K562 (cell line): ENCODE measurements around the gene CTBP2. TPM values are rescaled to one million over a fixed set of nuclear protein-coding genes. Genes with fewer than 3 reads are reported as not detected.

Source experiments
- ATAC-seq: fragments of 200-7000 bp; cut with Tn5 transposase; 3 replicates; pipeline ENCODE4 v1.9.1; 2020; ENCODE audit warnings: moderate library complexity
- BruUV-seq: library from RNA; stranded (reverse); fragments of 400-500 nt; replicated peaks from 2 replicates; lab custom pipeline; 2021; lab: Mats Ljungman, UMichigan
- CTCF ChIA-PET: fragments of 300-600 bp; formaldehyde crosslinking; extraction: SDS; loops from one replicate; lab custom pipeline; 2021; ENCODE audit warnings: low intra/inter-chr PET ratio; lab: Yijun Ruan, JAX
- POLR2A ChIA-PET: fragments of 300-600, 350-650 bp; sonication (Branson Sonifier 250); formaldehyde crosslinking; extraction: SDS; loops from one replicate; lab custom pipeline; 2021; ENCODE audit warnings: antibody characterized with exemption, inconsistent platforms; lab: Yijun Ruan, JAX
- DNase-seq, 4 experiments: peaks; one replicate each; pipeline versions ENCODE4 v3.0.0 to v3.0.0-alpha.2; 2011 to 2018; ENCODE audit warnings: low spot score in 3 of 4, mixed read lengths in 3 of 4; ENCODE audit errors: extremely low read depth in 1 of 4
- FAIRE-seq: peaks from 2 replicates; lab custom pipeline; 2011; peaks lifted over from hg19 to GRCh38; lab: Jason Lieb, UNC
- H2AFZ ChIP-seq: 2 replicates; pipeline ENCODE4 v1.6.0; 2011; ENCODE audit warnings: low read depth, low read length, control low read depth, inconsistent platforms
- H3K27ac ChIP-seq: fragments of 200-600 bp; 3 replicates; pipeline ENCODE4 v1.8.0; 2011; ENCODE audit warnings: low read depth, mild to moderate bottlenecking, control low read depth, inconsistent platforms, low read length, moderate library complexity, mixed read lengths; ENCODE audit errors: extremely low read depth
- H3K27me3 ChIP-seq, 2 experiments: fragments of 300-600 bp in 1 of 2; 2 replicates in 1 of 2; 3 replicates in 1 of 2; pipeline versions ENCODE4 v1.6.0 to v1.8.0; 2011; ENCODE audit warnings: inconsistent platforms in 2 of 2, low read length in 2 of 2, mild to moderate bottlenecking in 1 of 2, mixed read lengths in 1 of 2, moderate library complexity in 1 of 2; ENCODE audit not compliant: control insufficient read depth in 2 of 2, insufficient read depth in 2 of 2
- H3K36me3 ChIP-seq: fragments of 300-600 bp; 3 replicates; pipeline ENCODE4 v1.8.0; 2011; ENCODE audit warnings: mild to moderate bottlenecking, low read length, inconsistent platforms; ENCODE audit not compliant: control insufficient read depth, insufficient read depth
- H3K4me1 ChIP-seq, 2 experiments: fragments of 200-600 bp in 1 of 2; replicated peaks in 1 of 2; 2 replicates in 1 of 2; 3 replicates in 1 of 2; pipeline versions ENCODE4 v1.5.1 to v1.8.0; 2011; ENCODE audit warnings: inconsistent platforms in 2 of 2, low read length in 2 of 2, mild to moderate bottlenecking in 1 of 2, mixed read lengths in 1 of 2, moderate library complexity in 1 of 2; ENCODE audit not compliant: control insufficient read depth in 2 of 2, insufficient read depth in 2 of 2
- H3K4me2 ChIP-seq: 2 replicates; pipeline ENCODE4 v1.6.1; 2011; ENCODE audit warnings: low read length, control low read depth, inconsistent platforms, mixed read lengths; ENCODE audit not compliant: insufficient read depth
- H3K4me3 ChIP-seq: fragments of 200-600 bp; sonication (generic), shearing (Covaris generic); 2 replicates; pipeline ENCODE4 v1.5.1; 2016; ENCODE audit warnings: control low read depth, inconsistent platforms
- H3K79me2 ChIP-seq: fragments of 200-600 bp; 3 replicates; pipeline ENCODE4 v1.8.0; 2011; ENCODE audit warnings: low read length, inconsistent platforms; ENCODE audit not compliant: control insufficient read depth, insufficient read depth
- H3K9ac ChIP-seq, 2 experiments: 2 replicates each; pipeline versions ENCODE4 v1.6.0 to v1.6.1; 2011; ENCODE audit warnings: low read depth in 2 of 2, low read length in 2 of 2, control low read depth in 1 of 2, inconsistent platforms in 1 of 2, mild to moderate bottlenecking in 1 of 2, mixed read lengths in 1 of 2; ENCODE audit not compliant: insufficient read depth in 1 of 2
- H3K9me1 ChIP-seq: one replicate; pipeline ENCODE4 v1.6.0; 2011; ENCODE audit warnings: inconsistent platforms, mild to moderate bottlenecking, low read length, moderate library complexity; ENCODE audit not compliant: control insufficient read depth, insufficient read depth
- H3K9me3 ChIP-seq: replicated peaks from 2 replicates; pipeline ENCODE4 v1.5.1; 2011; ENCODE audit warnings: low read depth, low read length, inconsistent platforms; ENCODE audit not compliant: control insufficient read depth, insufficient read depth
- H4K20me1 ChIP-seq: replicated peaks from 2 replicates; pipeline ENCODE4 v1.6.1; 2011; ENCODE audit warnings: low read length, inconsistent platforms, mixed read lengths; ENCODE audit not compliant: control insufficient read depth, insufficient read depth
- BMI1 ChIP-seq: fragments of 150-350 bp; IDR thresholded peaks from 2 replicates; pipeline ENCODE4 v1.6.1; 2014; ENCODE audit warnings: low read length
- C11orf30 ChIP-seq: fragments of 450-650 bp; IDR thresholded peaks from 2 replicates; pipeline ENCODE4 v1.6.1; 2016; ENCODE audit warnings: low read depth, mild to moderate bottlenecking
- GTF2A2 ChIP-seq: IDR thresholded peaks from 2 replicates; pipeline ENCODE4 v1.6.1; 2016; ENCODE audit warnings: mild to moderate bottlenecking, missing genetic modification characterization, missing compliant biosample characterization
- HDAC1 ChIP-seq, 2 experiments: fragments of 450-650 bp; IDR thresholded peaks; 2 replicates each; pipeline ENCODE4 v1.6.1; 2016 to 2017; ENCODE audit warnings: inconsistent platforms in 1 of 2, mild to moderate bottlenecking in 1 of 2, moderate library complexity in 1 of 2
- HMG20B ChIP-seq: fragments of 250-450 bp; sonication (Bioruptor Pico); IDR thresholded peaks from 2 replicates; pipeline ENCODE4 v1.5.0; 2021; ENCODE audit warnings: mild to moderate bottlenecking
- KLF6 ChIP-seq: fragments of 250-450 bp; sonication (Bioruptor Pico); IDR thresholded peaks from 2 replicates; pipeline ENCODE4 v1.4.0; 2020; ENCODE audit warnings: mild to moderate bottlenecking, moderate library complexity, borderline replicate concordance
- TCF7L2 ChIP-seq: fragments of 150-350 bp; IDR thresholded peaks from 2 replicates; pipeline ENCODE4 v1.6.1; 2016; ENCODE audit warnings: low read depth, mild to moderate bottlenecking, low read length, moderate library complexity
- ZFP36 ChIP-seq: fragments of 150-350 bp; IDR thresholded peaks from 2 replicates; pipeline ENCODE4 v1.6.1; 2018; ENCODE audit warnings: low read length, low read depth; ENCODE audit not compliant: partially characterized antibody
- ZNF146 ChIP-seq: IDR thresholded peaks from one replicate; pipeline ENCODE4 v1.6.1; 2018; ENCODE audit warnings: missing compliant biosample characterization; ENCODE audit not compliant: unreplicated experiment
- ZNF436 ChIP-seq: fragments of 250-450, 450-650 bp; sonication (Bioruptor Pico); formaldehyde crosslinking; IDR thresholded peaks from 2 replicates; pipeline ENCODE4 v1.7.0; 2020; ENCODE audit warnings: mild to moderate bottlenecking
- ZNF75A ChIP-seq: fragments of 450-650 bp; formaldehyde crosslinking; IDR thresholded peaks from 2 replicates; pipeline ENCODE4 v1.4.0; 2020; ENCODE audit warnings: mild to moderate bottlenecking
- ZZZ3 ChIP-seq: fragments of 450-650 bp; IDR thresholded peaks from 2 replicates; pipeline ENCODE4 v1.6.1; 2016; ENCODE audit warnings: antibody characterized with exemption, mild to moderate bottlenecking, moderate library complexity
- WGBS: fragments of 100-300 bp; shearing (Covaris generic); methylation state at CpG from one replicate; pipeline ENCODE4 v1.1.6; 2016; ENCODE audit warnings: low coverage, mixed read lengths; ENCODE audit not compliant: insufficient coverage; ENCODE audit errors: missing lambda C conversion rate; 5-methylcytosine and 5-hydroxymethylcytosine counted together
- in situ Hi-C: fragments of 300-500 bp; cut with MboI; formaldehyde crosslinking; loops from 4 replicates; pipeline ENCODE4 v1.15.0; 2018; ENCODE audit warnings: inconsistent platforms, mixed read lengths
- intact Hi-C: fragments of 100-400 bp; cut with micrococcal nuclease; formaldehyde crosslinking; loops from 2 replicates; pipeline ENCODE4 v1.14.2; 2022
- polyA plus RNA-seq, 8 experiments: library from polyadenylated mRNA; depleted of rRNA in 4 of 8; stranded (reverse) in 5 of 8; unstranded in 3 of 8; fragments of >200 nt; fragmentation: Nextera tagmentation in 2 of 8; fragmentation: Illumina TruSeq in 1 of 8; extraction: Ambion mirVana in 2 of 8; extraction: Trizol in 1 of 8; gene quantifications; 2 replicates each; pipeline versions ENCODE4 v1.2.1 to v1.2.3, GENCODE V29; 2011 to 2014; ENCODE audit warnings: inconsistent platforms in 1 of 8, missing spikeins in 1 of 8
- total RNA-seq, 7 experiments: library from RNA; depleted of rRNA in 6 of 7; stranded (reverse); fragments of >200 nt in 6 of 7; fragmentation: Illumina TruSeq in 2 of 7; extraction: Trizol in 2 of 7; gene quantifications; 2 replicates each; pipeline versions ENCODE4 v1.2.1 to v1.2.3, GENCODE V29; 2011 to 2021; ENCODE audit warnings: low replicate concordance in 1 of 7
- TF ChIP-seq, protein P1 (sequence below): sonication (generic); formaldehyde crosslinking; IDR thresholded peaks from 2 replicates; pipeline ENCODE4 v1.4.0; 2020; ENCODE audit warnings: mild to moderate bottlenecking, missing genetic modification reagents

The CTBP2 gene
- total and polyA plus RNA-seq, 9 of the 15 experiments (the other 6 are each of a cell fraction or from before 2014, with no cell fraction given): 1.3 to 8.8 (median 5.1) TPM

DNA sequence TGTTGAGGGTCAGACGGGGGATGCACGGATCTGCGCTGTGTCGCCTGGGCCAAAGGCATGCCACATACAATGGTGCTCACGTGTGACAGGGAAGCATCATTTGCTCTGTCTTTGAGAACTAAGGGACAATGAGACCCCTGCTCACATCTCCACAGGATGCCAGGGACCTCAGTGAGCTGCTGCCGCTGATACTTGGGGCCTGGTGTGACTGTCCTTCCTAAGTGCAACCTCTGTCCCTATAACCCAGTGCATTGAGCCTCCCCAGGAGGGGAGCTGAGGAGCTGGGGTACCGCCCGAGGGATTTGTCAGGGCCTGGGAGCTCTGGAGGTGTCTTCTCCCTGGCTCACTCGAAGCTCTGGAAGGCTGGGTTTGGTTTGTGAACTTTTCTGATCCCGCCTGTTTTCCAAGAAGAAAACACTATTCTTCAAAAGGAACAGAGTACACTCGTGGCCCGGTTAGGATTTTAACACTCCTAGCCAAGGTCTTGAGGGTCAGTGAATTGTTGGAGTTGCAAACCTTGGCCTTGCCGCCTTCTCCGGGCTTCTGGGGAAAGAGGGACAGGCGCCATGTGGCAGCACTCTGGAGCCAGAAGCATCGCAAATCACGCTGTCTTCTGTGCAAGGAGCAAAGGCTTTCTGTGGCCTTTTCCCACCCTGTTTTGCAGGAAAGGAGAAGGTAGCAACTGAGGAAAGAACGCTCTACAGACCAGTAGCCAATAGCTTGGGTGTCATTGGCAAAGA, 26.2 kb upstream of the CTBP2 start:
- no peak for FAIRE-seq
- in situ Hi-C loops: no loop called here
- H3K9me3 ChIP-seq: no peaks in the 10 kb centered on the region
- H3K9ac ChIP-seq: no peak overlapping the region
- no peaks in the 10 kb centered on the region for H3K79me2 ChIP-seq
- no peak for DNase-seq
- no peaks in the 10 kb centered on the region for H3K9me1 ChIP-seq
- no peaks in the 10 kb centered on the region for H3K36me3 ChIP-seq
- ChIA-PET POLR2A (interaction anchor here (0.7 to 0.8 kb wide), 2 partner anchors 31 to 132 kb away, joined by 3 to 4 read pairs; no protein-coding TSS in a partner anchor), CTCF (no interaction called here)
- H2AFZ ChIP-seq: no peak overlapping the region
- no peak overlapping the region for H3K27ac ChIP-seq
- no peak for ATAC-seq
- intact Hi-C loops: no loop called here
- no peak overlapping the region for H3K4me2 ChIP-seq
- BruUV-seq: no TSS peak
- H3K4me1 ChIP-seq: no peaks in the 10 kb centered on the region
- H3K27me3 ChIP-seq: peaks cover 2 to 49% of the 10 kb centered on the region in 2 experiments; a peak in 4 of 5 replicates
- under 1% methylated on average over 16 of the region's 18 CpGs for WGBS
- TF ChIP-seq C11orf30 (no peak), TCF7L2 (no peak), KLF6 (CRISPR knock-in tag) (no peak), ZNF75A (CRISPR knock-in tag) (no peak), GTF2A2 (no peak), ZFP36 (no peak), ZNF146 (CRISPR knock-in tag) (no peak), HDAC1 (IDR thresholded peaks at IDR 0.05) (no peak), BMI1 (no peak), ZNF436 (CRISPR knock-in tag) (no peak), HMG20B (no peak), ZZZ3 (no peak)
- TF ChIP-seq, protein P1, sequence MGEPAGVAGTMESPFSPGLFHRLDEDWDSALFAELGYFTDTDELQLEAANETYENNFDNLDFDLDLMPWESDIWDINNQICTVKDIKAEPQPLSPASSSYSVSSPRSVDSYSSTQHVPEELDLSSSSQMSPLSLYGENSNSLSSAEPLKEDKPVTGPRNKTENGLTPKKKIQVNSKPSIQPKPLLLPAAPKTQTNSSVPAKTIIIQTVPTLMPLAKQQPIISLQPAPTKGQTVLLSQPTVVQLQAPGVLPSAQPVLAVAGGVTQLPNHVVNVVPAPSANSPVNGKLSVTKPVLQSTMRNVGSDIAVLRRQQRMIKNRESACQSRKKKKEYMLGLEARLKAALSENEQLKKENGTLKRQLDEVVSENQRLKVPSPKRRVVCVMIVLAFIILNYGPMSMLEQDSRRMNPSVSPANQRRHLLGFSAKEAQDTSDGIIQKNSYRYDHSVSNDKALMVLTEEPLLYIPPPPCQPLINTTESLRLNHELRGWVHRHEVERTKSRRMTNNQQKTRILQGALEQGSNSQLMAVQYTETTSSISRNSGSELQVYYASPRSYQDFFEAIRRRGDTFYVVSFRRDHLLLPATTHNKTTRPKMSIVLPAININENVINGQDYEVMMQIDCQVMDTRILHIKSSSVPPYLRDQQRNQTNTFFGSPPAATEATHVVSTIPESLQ (CRISPR knock-in tag): no peak
- no peak overlapping the region for H3K4me3 ChIP-seq
- no peaks in the 10 kb centered on the region for H4K20me1 ChIP-seq
